H1 (cell line): ENCODE results near the gene MEGF11. TPM values are rescaled to one million over a fixed set of nuclear protein-coding genes. Genes with fewer than 3 reads are reported as not detected.

Experiments
- CTCF ChIA-PET: fragments of 300-600 bp; sonication (Branson Sonifier 250); formaldehyde crosslinking; loops from one replicate; lab custom pipeline; 2021; ENCODE audit not compliant: partially characterized antibody; lab: Charles Lee
- POLR2A ChIA-PET: fragments of 300-600 bp; sonication (Branson Sonifier 250); formaldehyde crosslinking; loops from one replicate; lab custom pipeline; 2021; ENCODE audit warnings: inconsistent platforms; ENCODE audit not compliant: partially characterized antibody; lab: Charles Lee
- DNase-seq, 2 experiments: peaks; one replicate each; pipeline versions ENCODE4 v3.0.0 to v3.0.0-alpha.2; 2010 to 2022; ENCODE audit warnings: low spot score in 2 of 2, low read depth in 1 of 2, mixed read lengths in 1 of 2
- FAIRE-seq: peaks from 2 replicates; lab custom pipeline; 2011; peaks lifted over from hg19 to GRCh38; lab: Jason Lieb, UNC
- H2AFZ ChIP-seq: 2 replicates; pipeline ENCODE4 v1.8.1; 2012; ENCODE audit warnings: low read length, inconsistent platforms
- H2AK5ac ChIP-seq: 2 replicates; pipeline ENCODE4 v1.6.1; 2013; ENCODE audit warnings: low read depth, low read length
- H2BK120ac ChIP-seq: replicated peaks from 2 replicates; pipeline ENCODE3; 2013; ENCODE audit warnings: low read depth, low read length, inconsistent platforms
- H2BK12ac ChIP-seq: 2 replicates; pipeline ENCODE4 v1.6.1; 2013; ENCODE audit warnings: low read depth, low read length
- H2BK15ac ChIP-seq: 2 replicates; pipeline ENCODE4 v1.6.1; 2013; ENCODE audit warnings: low read length
- H2BK20ac ChIP-seq: 2 replicates; pipeline ENCODE4 v1.6.1; 2013; ENCODE audit warnings: low read length
- H2BK5ac ChIP-seq: 2 replicates; pipeline ENCODE4 v1.6.1; 2013; ENCODE audit warnings: low read depth, low read length
- H3K14ac ChIP-seq: 2 replicates; pipeline ENCODE4 v1.6.1; 2013; ENCODE audit warnings: inconsistent platforms; ENCODE audit not compliant: insufficient read length
- H3K18ac ChIP-seq: 2 replicates; pipeline ENCODE4 v1.6.1; 2013; ENCODE audit warnings: low read length; ENCODE audit errors: extremely low read depth
- H3K23ac ChIP-seq: 2 replicates; pipeline ENCODE4 v1.6.1; 2013; ENCODE audit warnings: inconsistent platforms; ENCODE audit not compliant: insufficient read length
- H3K23me2 ChIP-seq: 2 replicates; pipeline ENCODE4 v1.6.1; 2013; ENCODE audit warnings: low read depth, low read length
- H3K27ac ChIP-seq: 2 replicates; pipeline ENCODE4 v1.6.1; 2011; ENCODE audit warnings: low read depth, low read length, inconsistent platforms
- H3K27me3 ChIP-seq, 4 experiments: replicated peaks in 1 of 4; 1 replicate in 1 of 4; 2 replicates in 3 of 4; pipeline versions ENCODE4 v1.6.1 to v1.8.1; 2011 to 2013; ENCODE audit warnings: low read length in 3 of 4, mild to moderate bottlenecking in 3 of 4, inconsistent platforms in 2 of 4, mixed read lengths in 2 of 4, moderate library complexity in 1 of 4; ENCODE audit not compliant: control insufficient read depth in 3 of 4, insufficient read depth in 3 of 4; ENCODE audit errors: extremely low read depth in 1 of 4
- H3K36me3 ChIP-seq, 4 experiments: 2 replicates each; pipeline versions ENCODE4 v1.6.1 to v1.8.1; 2011 to 2013; ENCODE audit warnings: mild to moderate bottlenecking in 4 of 4, low read length in 3 of 4, moderate library complexity in 2 of 4, control low read depth in 1 of 4, inconsistent platforms in 1 of 4; ENCODE audit not compliant: insufficient read depth in 4 of 4, control insufficient read depth in 2 of 4
- H3K4ac ChIP-seq: replicated peaks from 2 replicates; pipeline ENCODE3; 2013; ENCODE audit warnings: low read length, low read depth, mixed read lengths, inconsistent platforms; ENCODE audit not compliant: insufficient read length
- H3K4me1 ChIP-seq, 4 experiments: replicated peaks in 1 of 4; 1 replicate in 1 of 4; 2 replicates in 3 of 4; pipeline versions ENCODE4 v1.6.1 to v1.8.1; 2011 to 2013; ENCODE audit warnings: low read length in 3 of 4, inconsistent platforms in 2 of 4, mixed read lengths in 1 of 4; ENCODE audit not compliant: insufficient read depth in 4 of 4, control insufficient read depth in 3 of 4
- H3K4me2 ChIP-seq, 2 experiments: 2 replicates each; pipeline versions ENCODE4 v1.6.1 to v1.8.1; 2011 to 2013; ENCODE audit warnings: low read depth in 2 of 2, low read length in 2 of 2, control low read depth in 1 of 2, inconsistent platforms in 1 of 2, mild to moderate bottlenecking in 1 of 2; ENCODE audit not compliant: insufficient read depth in 1 of 2
- H3K4me3 ChIP-seq, 4 experiments: fragments of 200-600, 300-600 bp in 1 of 4; sonication (generic), shearing (Covaris generic), sonication (Bioruptor Twin) in 1 of 4; 2 replicates each; pipeline versions ENCODE4 v1.5.1 to v1.8.1; 2011 to 2016; ENCODE audit warnings: low read length in 4 of 4, low read depth in 3 of 4, control low read depth in 2 of 4, inconsistent platforms in 2 of 4, mild to moderate bottlenecking in 2 of 4, mixed read lengths in 1 of 4, moderate library complexity in 1 of 4; ENCODE audit not compliant: insufficient read depth in 2 of 4; ENCODE audit errors: extremely low read depth in 1 of 4
- H3K56ac ChIP-seq: replicated peaks from 2 replicates; pipeline ENCODE3; 2013; ENCODE audit warnings: low read depth, mild to moderate bottlenecking, mixed read lengths, low read length, inconsistent platforms; ENCODE audit not compliant: insufficient read length
- H3K79me1 ChIP-seq: 2 replicates; pipeline ENCODE4 v1.6.1; 2013; ENCODE audit warnings: low read depth, low read length, control low read depth
- H3K79me2 ChIP-seq, 2 experiments: 2 replicates each; pipeline versions ENCODE4 v1.6.1 to v1.8.1; 2012 to 2013; ENCODE audit warnings: low read length in 2 of 2, mild to moderate bottlenecking in 2 of 2, inconsistent platforms in 1 of 2; ENCODE audit not compliant: insufficient read depth in 2 of 2, control insufficient read depth in 1 of 2
- H3K9ac ChIP-seq, 4 experiments: replicated peaks in 1 of 4; 1 replicate in 1 of 4; 2 replicates in 3 of 4; pipeline versions ENCODE4 v1.6.1 to v1.8.1; 2011 to 2013; ENCODE audit warnings: low read depth in 3 of 4, low read length in 3 of 4, control low read depth in 2 of 4, mild to moderate bottlenecking in 2 of 4, moderate library complexity in 2 of 4, inconsistent platforms in 1 of 4; ENCODE audit errors: extremely low read depth in 1 of 4
- H3K9me3 ChIP-seq, 2 experiments: 2 replicates each; pipeline versions ENCODE4 v1.6.1 to v1.8.1; 2012 to 2013; ENCODE audit warnings: mild to moderate bottlenecking in 2 of 2, moderate library complexity in 2 of 2, control low read depth in 1 of 2, inconsistent platforms in 1 of 2, low read depth in 1 of 2, low read length in 1 of 2, mixed read lengths in 1 of 2; ENCODE audit not compliant: insufficient read depth in 2 of 2
- H4K20me1 ChIP-seq, 2 experiments: replicated peaks in 1 of 2; 2 replicates each; pipeline versions ENCODE3 to v1.8.1; 2011 to 2013; ENCODE audit warnings: inconsistent platforms in 2 of 2, low read length in 2 of 2, mild to moderate bottlenecking in 1 of 2; ENCODE audit not compliant: insufficient read depth in 2 of 2, control insufficient read depth in 1 of 2
- H4K5ac ChIP-seq: 2 replicates; pipeline ENCODE4 v1.6.1; 2013; ENCODE audit warnings: low read length, low read depth, mixed read lengths, inconsistent platforms; ENCODE audit not compliant: insufficient read length
- H4K8ac ChIP-seq: 2 replicates; pipeline ENCODE4 v1.8.0; 2013; ENCODE audit warnings: mild to moderate bottlenecking, moderate library complexity, low read length, inconsistent platforms; ENCODE audit not compliant: insufficient read depth; ENCODE audit errors: extremely low read depth
- H4K91ac ChIP-seq: replicated peaks from 2 replicates; pipeline ENCODE3; 2013; ENCODE audit warnings: low read length, mixed read lengths, inconsistent platforms; ENCODE audit not compliant: insufficient read length
- BACH1 ChIP-seq: IDR thresholded peaks from 2 replicates; pipeline ENCODE4 v1.6.1; 2012; ENCODE audit warnings: low read length, improper control_type of control experiment
- BRCA1 ChIP-seq: IDR thresholded peaks from 2 replicates; pipeline ENCODE4 v1.6.1; 2012; ENCODE audit warnings: low read depth, low read length, improper control_type of control experiment
- CREB1 ChIP-seq: IDR thresholded peaks from 2 replicates; pipeline ENCODE4 v1.6.1; 2012; ENCODE audit warnings: inconsistent platforms
- CTCF ChIP-seq, 3 experiments: IDR thresholded peaks; 1 replicate in 2 of 3; 2 replicates in 1 of 3; pipeline versions ENCODE4 v1.5.1 to v1.6.1; 2011; ENCODE audit warnings: low read length in 3 of 3, mild to moderate bottlenecking in 3 of 3, inconsistent platforms in 2 of 3, low read depth in 1 of 3, moderate library complexity in 1 of 3; ENCODE audit not compliant: insufficient read depth in 1 of 3; ENCODE audit errors: control extremely low read depth in 1 of 3
- EGR1 ChIP-seq: IDR thresholded peaks from 2 replicates; pipeline ENCODE4 v1.6.1; 2011; ENCODE audit warnings: low read depth, low read length, borderline replicate concordance
- MAFK ChIP-seq: IDR thresholded peaks from 2 replicates; pipeline ENCODE4 v1.6.1; 2012; ENCODE audit warnings: low read depth, mild to moderate bottlenecking, improper control_type of control experiment, low read length
- POLR2A ChIP-seq, 2 experiments: IDR thresholded peaks; 1 replicate in 1 of 2; 2 replicates in 1 of 2; pipeline ENCODE4 v1.6.1; 2011; ENCODE audit warnings: low read depth in 2 of 2, low read length in 2 of 2, mild to moderate bottlenecking in 2 of 2; ENCODE audit errors: control extremely low read depth in 1 of 2
- RAD21 ChIP-seq, 2 experiments: IDR thresholded peaks in 1 of 2; conservative IDR thresholded peaks in 1 of 2; 2 replicates each; pipeline ENCODE4 v1.6.1; 2011; ENCODE audit warnings: low read depth in 2 of 2, low read length in 2 of 2, improper control_type of control experiment in 1 of 2, inconsistent platforms in 1 of 2, mild to moderate bottlenecking in 1 of 2, moderate library complexity in 1 of 2
- SIX5 ChIP-seq: IDR thresholded peaks from 2 replicates; pipeline ENCODE4 v1.6.1; 2011; ENCODE audit warnings: mild to moderate bottlenecking, low read depth, low read length
- SUZ12 ChIP-seq: fragments of 200-600 bp; sonication (generic); IDR thresholded peaks from 2 replicates; pipeline ENCODE4 v1.6.1; 2012; ENCODE audit warnings: mild to moderate bottlenecking, inconsistent platforms, low read length, moderate library complexity, mixed read lengths
- TBP ChIP-seq: IDR thresholded peaks from 2 replicates; pipeline ENCODE4 v1.6.1; 2011; ENCODE audit warnings: low read depth, low read length, improper control_type of control experiment
- TEAD4 ChIP-seq: IDR thresholded peaks from 2 replicates; pipeline ENCODE4 v1.6.1; 2012; ENCODE audit warnings: low read depth, low read length, inconsistent platforms, mixed read lengths
- YY1 ChIP-seq: IDR thresholded peaks from 2 replicates; pipeline ENCODE4 v1.6.1; 2011; ENCODE audit warnings: low read depth, mild to moderate bottlenecking, low read length
- WGBS, 2 experiments: shearing (Covaris generic) in 1 of 2; methylation state at CpG; one replicate each; pipeline versions ENCODE4 v1.1.6 to v1.1.7; 2013 to 2015; ENCODE audit warnings: low lambda C conversion rate in 2 of 2, mixed read lengths in 2 of 2, inconsistent platforms in 1 of 2, low coverage in 1 of 2, missing lambda C conversion rate in 1 of 2; ENCODE audit not compliant: insufficient replicate concordance in 2 of 2, insufficient coverage in 1 of 2, insufficient read length in 1 of 2; ENCODE audit errors: extremely low coverage in 1 of 2, missing lambda C conversion rate in 1 of 2; 5-methylcytosine and 5-hydroxymethylcytosine counted together
- polyA plus RNA-seq, 7 experiments: library from polyadenylated mRNA; depleted of rRNA in 3 of 7; stranded (reverse) in 5 of 7; unstranded in 2 of 7; fragments of >200 nt in 5 of 7; fragments of 200-250 nt in 2 of 7; gene quantifications; 1 replicate in 5 of 7; 2 replicates in 1 of 7; 4 replicates in 1 of 7; pipeline versions ENCODE4 v1.2.1 to v1.2.3, GENCODE V29; 2011 to 2013; ENCODE audit warnings: missing spikeins in 2 of 7, mixed read lengths in 2 of 7
- total RNA-seq: library from RNA; stranded (reverse); fragmentation: NEBNext Ultra II Directional; extraction: Animal tissue kit (Norgen Biotek cat#: 25700); gene quantifications from 2 replicates; pipeline ENCODE4 v1.2.1, GENCODE V29; 2021

MEGF11 gene
- total and polyA plus RNA-seq, 2 of the 8 experiments (the other 6 are each of a cell fraction or from before 2014, with no cell fraction given): 4.4 to 4.8 TPM

GRCh38 chr15:66110864-66111263, 142.7 kb downstream of the MEGF11 start:
- Histone ChIP-seq H3K56ac (no peak overlapping the region), H3K4me3 (no peak overlapping the region), H3K79me1 (no peaks in the 10 kb centered on the region), H3K18ac (no peak overlapping the region), H2AK5ac (no peak overlapping the region), H4K91ac (no peak overlapping the region), H3K27ac (no peak overlapping the region), H3K9ac (no peak overlapping the region), H2BK20ac (no peak overlapping the region), H4K8ac (no peak overlapping the region), H2AFZ (no peak overlapping the region), H2BK120ac (no peak overlapping the region), H4K5ac (no peak overlapping the region), H2BK15ac (no peak overlapping the region), H3K23me2 (no peaks in the 10 kb centered on the region), H4K20me1 (no peaks in the 10 kb centered on the region), H3K23ac (no peak overlapping the region), H2BK12ac (no peak overlapping the region), H3K27me3 (no peaks in the 10 kb centered on the region), H2BK5ac (no peak overlapping the region), H3K4me2 (no peak overlapping the region), H3K4me1 (peaks cover 0 to 16% (median 6%) of the 10 kb centered on the region in 4 experiments; a peak in 5 of 7 replicates), H3K36me3 (no peaks in the 10 kb centered on the region), H3K79me2 (no peaks in the 10 kb centered on the region), H3K9me3 (no peaks in the 10 kb centered on the region), H3K14ac (no peak overlapping the region), H3K4ac (no peak overlapping the region)
- WGBS, 2 experiments: 92% methylated on average over 4 of the region's 4 CpGs; no CpG with 5 or more reads in 1 of the 2 experiments
- DNase-seq (no peak), FAIRE-seq (no peak)
- ChIA-PET POLR2A (no interaction called here), CTCF (interaction anchor here (0.6 to 3.1 kb wide), 10 partner anchors 9 to 132 kb away, joined by 3 to 10 read pairs (median 3); no protein-coding TSS in a partner anchor)
- TF ChIP-seq RAD21 (IDR thresholded peaks at IDR 0.05 in 1 of 2, conservative IDR thresholded peaks at IDR 0.05 in 1 of 2; ENCODE audit: low read depth in 2 of 2, low read length in 2 of 2): no peak
- no peak for TF ChIP-seq TEAD4
- no peak for TF ChIP-seq SUZ12
- no peak for TF ChIP-seq MAFK
- no peak for TF ChIP-seq SIX5
- no peak for TF ChIP-seq YY1
- no peak for TF ChIP-seq BACH1
- TF ChIP-seq POLR2A (IDR thresholded peaks at IDR 0.05; ENCODE audit: control extremely low read depth in 1 of 2, low read depth in 2 of 2, low read length in 2 of 2): no peak
- TF ChIP-seq BRCA1: no peak
- TF ChIP-seq CREB1: no peak
- TF ChIP-seq TBP: no peak
- no peak for TF ChIP-seq EGR1
- TF ChIP-seq CTCF (IDR thresholded peaks at IDR 0.05; ENCODE audit: control extremely low read depth in 1 of 3, insufficient read depth in 1 of 3, low read depth in 1 of 3, low read length in 3 of 3): no peak
